Panc1 (cell line): Measurements from ENCODE around the gene RAI1. TPM values are rescaled to one million over a fixed set of nuclear protein-coding genes. Genes with fewer than 3 reads are reported as not detected.

Source experiments
- ATAC-seq: fragments of 200-7000 bp; cut with Tn5 transposase; 2 replicates; pipeline ENCODE4 v1.9.1; 2020; ENCODE audit warnings: mild to moderate bottlenecking, moderate library complexity
- BruUV-seq: library from RNA; stranded (reverse); fragments of 400-500 nt; replicated peaks from 2 replicates; lab custom pipeline; 2021; lab: Mats Ljungman, UMichigan
- CTCF ChIA-PET: fragments of 300-600 bp; sonication (Branson Sonifier 250); formaldehyde crosslinking; loops from one replicate; lab custom pipeline; 2022; ENCODE audit warnings: antibody characterized with exemption; lab: Charles Lee
- POLR2A ChIA-PET: fragments of 300-600 bp; sonication (Branson Sonifier 250); formaldehyde crosslinking; loops from one replicate; lab custom pipeline; 2022; ENCODE audit warnings: antibody characterized with exemption; lab: Charles Lee
- DNase-seq: peaks from one replicate; pipeline ENCODE4 v3.0.0-alpha.2; 2010; ENCODE audit warnings: low read depth, low spot score
- H3K27ac ChIP-seq: 2 replicates; pipeline ENCODE4 v1.5.1; 2011; ENCODE audit warnings: mild to moderate bottlenecking, low read length, inconsistent platforms
- H3K27me3 ChIP-seq: fragments of 200-500 bp; sonication (Bioruptor generic); 2 replicates; pipeline ENCODE4 v1.6.0; 2014; ENCODE audit warnings: low read length, inconsistent platforms; ENCODE audit not compliant: control insufficient read depth, insufficient read depth
- H3K36me3 ChIP-seq: fragments of 200-500 bp; sonication (Bioruptor generic); 2 replicates; pipeline ENCODE4 v1.5.1; 2014; ENCODE audit warnings: inconsistent platforms, mild to moderate bottlenecking, low read length, moderate library complexity; ENCODE audit not compliant: control insufficient read depth, insufficient read depth
- H3K4me1 ChIP-seq: 2 replicates; pipeline ENCODE4 v1.5.1; 2011; ENCODE audit warnings: inconsistent platforms, mild to moderate bottlenecking, low read length, moderate library complexity; ENCODE audit not compliant: control insufficient read depth, insufficient read depth
- H3K4me3 ChIP-seq, 2 experiments: 2 replicates each; pipeline ENCODE4 v1.5.1; 2011 to 2012; ENCODE audit warnings: low read depth in 2 of 2, low read length in 2 of 2, mild to moderate bottlenecking in 2 of 2, inconsistent platforms in 1 of 2, moderate library complexity in 1 of 2
- H3K9me3 ChIP-seq: fragments of 200-500 bp; sonication (Bioruptor generic); 2 replicates; pipeline ENCODE4 v1.5.1; 2014; ENCODE audit warnings: low read depth, mild to moderate bottlenecking, inconsistent platforms, low read length, moderate library complexity; ENCODE audit not compliant: control insufficient read depth, insufficient read depth
- CTCF ChIP-seq: fragments of 450-650 bp; IDR thresholded peaks from 2 replicates; pipeline ENCODE4 v1.5.1; 2017; ENCODE audit warnings: mild to moderate bottlenecking
- POLR2AphosphoS5 ChIP-seq: IDR thresholded peaks from 2 replicates; pipeline ENCODE4 v1.6.1; 2012; ENCODE audit warnings: mild to moderate bottlenecking, low read depth, low read length, moderate library complexity
- REST ChIP-seq, 2 experiments: IDR thresholded peaks; 2 replicates each; pipeline ENCODE4 v1.6.1; 2011 to 2012; ENCODE audit warnings: low read depth in 2 of 2, control low read depth in 1 of 2, low read length in 1 of 2, mild to moderate bottlenecking in 1 of 2, moderate library complexity in 1 of 2; ENCODE audit not compliant: insufficient read depth in 1 of 2
- SIN3A ChIP-seq: IDR thresholded peaks from 2 replicates; pipeline ENCODE4 v1.6.1; 2012; ENCODE audit warnings: low read depth, mild to moderate bottlenecking, low read length, moderate library complexity, borderline replicate concordance; ENCODE audit not compliant: insufficient read depth
- TCF7L2 ChIP-seq: IDR thresholded peaks from 2 replicates; pipeline ENCODE4 v1.6.1; 2011; ENCODE audit warnings: mild to moderate bottlenecking, low read depth, low read length, inconsistent platforms
- in situ Hi-C: cut with HindIII; loops from 2 replicates; pipeline ENCODE4 v1.10.0; 2016; ENCODE audit warnings: low sequenced_read_pairs, low pct_unique_long_range_greater_than_20kb
- intact Hi-C: fragments of 100-400 bp; cut with micrococcal nuclease; formaldehyde crosslinking; loops from one replicate; pipeline ENCODE4 v1.10.0; 2022; ENCODE audit not compliant: unreplicated experiment
- total RNA-seq: library from RNA; stranded (reverse); gene quantifications from one replicate; pipeline ENCODE4 v1.2.1, GENCODE V29; 2021; ENCODE audit not compliant: unreplicated experiment

Gene RAI1
- total RNA-seq, 1 experiment from 2014 or later = 51.0 TPM

- BruUV-seq = no TSS peak
- intact Hi-C loops (no loop called here), in situ Hi-C loops (no loop called here)
- Histone ChIP-seq H3K9me3 (no peaks in the 10 kb centered on the region), H3K27ac (peak overlapping the region; percentile 99), H3K4me1 (peaks cover 83% of the 10 kb centered on the region), H3K4me3 (peak overlapping the region in 1 of 2 experiments; percentile 34; a peak in 2 of 4 replicates), H3K27me3 (no peaks in the 10 kb centered on the region), H3K36me3 (no peaks in the 10 kb centered on the region)
- ATAC-seq (peak; percentile 19; the same call in 1 of the 2 replicates), DNase-seq (no peak)
- ChIA-PET POLR2A (interaction anchor here (2.5 kb wide), 1 partner anchor 8 kb away, joined by 5 read pairs; no protein-coding TSS in a partner anchor), CTCF (interaction anchor here (0.5 to 0.6 kb wide), 2 partner anchors 31 to 106 kb away, joined by 3 to 4 read pairs; no protein-coding TSS in a partner anchor)
- TF ChIP-seq CTCF = no peak
- TF ChIP-seq TCF7L2 = no peak
- no peak for TF ChIP-seq SIN3A
- no peak for TF ChIP-seq REST (IDR thresholded peaks at IDR 0.05; ENCODE audit: insufficient read depth in 1 of 2, low read depth in 2 of 2, low read length in 1 of 2)
- no peak for TF ChIP-seq POLR2AphosphoS5
These were observed 11.3 kb downstream of the RAI1 start for GRCh38 chr17:17692353-17693252.

GRCh38 chr17:17693253-17694168 is 12.3 kb downstream of the RAI1 start:
- ChIA-PET POLR2A (interaction anchor here (2.5 kb wide), 1 partner anchor 9 kb away, joined by 5 read pairs; no protein-coding TSS in a partner anchor), CTCF (no interaction called here)
- BruUV-seq = no TSS peak
- peak; percentile 50 for ATAC-seq
- Histone ChIP-seq H3K9me3 (no peaks in the 10 kb centered on the region), H3K4me1 (peaks cover 86% of the 10 kb centered on the region), H3K27me3 (no peaks in the 10 kb centered on the region), H3K36me3 (no peaks in the 10 kb centered on the region), H3K4me3 (peak overlapping the region; percentile 34 to 51; a peak in 3 of 4 replicates), H3K27ac (peak overlapping the region; percentile 99)
- intact Hi-C loops = no loop called here
- DNase-seq = no peak
- in situ Hi-C loops = no loop called here
- TF ChIP-seq REST (IDR thresholded peaks at IDR 0.05; ENCODE audit: insufficient read depth in 1 of 2, low read depth in 2 of 2, low read length in 1 of 2) (no peak), CTCF (no peak), TCF7L2 (no peak), SIN3A (no peak), POLR2AphosphoS5 (no peak)
